Natural killer cell treated with Interleukin-12 subunit alpha and Interleukin-12 subunit beta and Interleukin-15 and Interleukin-18, amount 100 ng/mL, for 72 hours (primary cell): ENCODE data around the gene CHST5. TPM values are rescaled to one million over a fixed set of nuclear protein-coding genes. Genes with fewer than 3 reads are reported as not detected.
"Not testable (repeated sequence)": the region's sequence is repeated elsewhere in the genome, so short reads cannot be mapped to it uniquely, and the experiment has no call there.

ENCODE experiments used
- ATAC-seq, 2 donors: fragments of 150-1000 bp; cut with Tn5 transposase in 1 of 2; sonication (Bioruptor Pico), chemical (Tn5 transposase) in 1 of 2; 2 replicates each; pipeline ENCODE4 v1.10.0; 2021
- DNase-seq: peaks from one replicate; pipeline ENCODE4 v3.0.0; 2022; ENCODE audit warnings: low spot score
- H3K27ac Mint-ChIP-seq, 2 donors: 1 replicate in 1 of 2; 2 replicates in 1 of 2; pipeline ENCODE4 v1.8.0; 2022; ENCODE audit warnings: mixed read lengths in 2 of 2, mild to moderate bottlenecking in 1 of 2, moderate library complexity in 1 of 2
- H3K27me3 Mint-ChIP-seq, 2 donors: 1 replicate in 1 of 2; 2 replicates in 1 of 2; pipeline ENCODE4 v1.8.0; 2022; ENCODE audit warnings: mixed read lengths in 2 of 2
- H3K36me3 Mint-ChIP-seq: one replicate; pipeline ENCODE4 v1.8.0; 2022; ENCODE audit warnings: mixed read lengths
- H3K4me1 Mint-ChIP-seq, 2 donors: 1 replicate in 1 of 2; 2 replicates in 1 of 2; pipeline ENCODE4 v1.8.0; 2022; ENCODE audit warnings: low read depth in 2 of 2, mixed read lengths in 2 of 2, mild to moderate bottlenecking in 1 of 2
- H3K4me3 Mint-ChIP-seq: one replicate; pipeline ENCODE4 v1.8.0; 2022; ENCODE audit warnings: mixed read lengths
- H3K9me3 Mint-ChIP-seq: 2 replicates; pipeline ENCODE4 v1.8.0; 2022; ENCODE audit warnings: mixed read lengths
- total RNA-seq, 2 donors: library from RNA; stranded (reverse); gene quantifications; one replicate each; pipeline ENCODE4 v1.2.3, GENCODE V29; 2022

The CHST5 gene
- total RNA-seq, 2 donors from 2014 or later, result 0.14 TPM; not detected in 1

DNA sequence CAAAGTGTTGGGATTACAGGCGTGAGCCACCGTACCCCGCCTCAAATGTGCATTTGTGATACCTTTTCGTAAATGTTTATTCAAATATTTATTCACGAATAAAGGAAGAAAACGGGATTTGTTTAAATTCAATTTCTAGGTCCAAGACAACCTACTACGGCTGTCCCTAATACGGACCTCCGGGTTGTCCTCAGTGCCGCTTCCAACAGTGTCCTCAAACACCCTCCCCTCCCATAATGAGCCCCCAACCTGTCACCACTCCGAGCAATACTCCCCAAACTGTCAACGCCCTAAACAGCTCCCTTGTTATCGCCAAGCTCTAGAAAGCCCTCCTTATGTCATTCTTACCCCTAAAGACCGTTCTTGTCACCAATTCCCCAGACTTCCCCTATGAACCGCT, 29.7 kb upstream of the CHST5 start:
- DNase-seq (no peak), ATAC-seq (no peak)
- Mint-ChIP-seq H3K27ac (peak overlapping the region; percentile 39 to 87), H3K9me3 (no peaks in the 10 kb centered on the region), H3K4me3 (peak overlapping the region; percentile 93), H3K36me3 (no peaks in the 10 kb centered on the region), H3K27me3 (peaks cover 14 to 21% of the 10 kb centered on the region in 2 donors), H3K4me1 (peaks cover 14 to 22% of the 10 kb centered on the region in 2 donors)

DNA sequence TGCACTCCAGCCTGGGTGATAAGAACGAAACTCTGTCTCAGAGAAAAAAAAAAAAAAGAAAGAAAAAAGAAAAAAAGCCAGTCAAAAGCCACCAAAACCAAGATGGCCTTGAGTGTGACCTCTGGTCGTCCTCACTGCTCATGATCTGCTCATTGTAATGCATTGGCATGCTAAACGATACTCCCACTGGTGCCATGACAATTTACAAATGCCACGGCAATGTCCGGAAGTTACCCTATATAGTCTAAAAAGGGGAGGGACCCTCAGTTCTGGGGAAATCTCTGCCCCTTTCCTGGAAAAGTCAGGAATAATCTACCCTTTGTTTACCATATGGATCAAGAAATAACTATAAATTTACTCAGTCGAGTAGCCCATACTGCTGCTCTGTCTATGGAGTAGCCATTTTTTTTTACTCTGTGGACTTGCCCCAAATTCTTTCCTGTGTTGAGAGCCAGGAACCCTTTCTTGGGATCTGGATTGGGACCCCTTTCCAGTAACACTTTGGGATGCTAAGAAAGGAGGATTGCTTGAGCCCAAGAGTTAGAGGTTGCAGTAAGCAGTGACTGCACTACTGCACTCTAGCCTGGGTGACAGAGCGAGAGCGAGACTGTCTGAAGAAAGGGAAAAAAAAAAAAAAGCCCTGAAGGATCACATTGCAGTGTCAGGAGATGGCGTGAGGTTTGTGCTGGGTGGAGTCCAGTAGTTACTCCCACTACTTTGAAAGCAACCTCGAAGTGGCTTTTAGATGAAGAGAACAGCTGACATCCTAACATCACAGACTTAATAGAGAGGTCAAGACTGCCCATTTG, 23.9 kb upstream of the CHST5 start:
- DNase-seq (no peak), ATAC-seq (no peak)
- Mint-ChIP-seq H3K36me3 (no peaks in the 10 kb centered on the region), H3K4me3 (no peak overlapping the region), H3K27me3 (peaks cover 18 to 21% of the 10 kb centered on the region in 2 donors), H3K4me1 (peaks cover 5 to 8% of the 10 kb centered on the region in 2 donors), H3K27ac (no peak overlapping the region), H3K9me3 (no peaks in the 10 kb centered on the region)

- no peaks in the 10 kb centered on the region for H3K9me3 Mint-ChIP-seq
- no peak overlapping the region for H3K27ac Mint-ChIP-seq
- peaks cover 14% of the 10 kb centered on the region in 2 donors for H3K27me3 Mint-ChIP-seq
- H3K36me3 Mint-ChIP-seq, result no peaks in the 10 kb centered on the region
- no peak for DNase-seq
- H3K4me1 Mint-ChIP-seq, result peaks cover 5 to 8% of the 10 kb centered on the region in 2 donors
- ATAC-seq, result no peak
- H3K4me3 Mint-ChIP-seq, result no peak overlapping the region
Measured at GRCh38 chr16:75558846-75559401, 23.0 kb upstream of the CHST5 start.

- no peak for ATAC-seq
- H3K4me3 Mint-ChIP-seq, result peak overlapping the region; percentile 85
- H3K27me3 Mint-ChIP-seq, result peaks cover 0 to 8% of the 10 kb centered on the region in 2 donors
- no peaks in the 10 kb centered on the region for H3K9me3 Mint-ChIP-seq
- H3K27ac Mint-ChIP-seq, result peak overlapping the region; percentile 31 to 51
- H3K4me1 Mint-ChIP-seq, result peaks cover 5 to 8% of the 10 kb centered on the region in 2 donors
- no peak for DNase-seq
- no peaks in the 10 kb centered on the region for H3K36me3 Mint-ChIP-seq
Measured at GRCh38 chr16:75556431-75556950, 20.6 kb upstream of the CHST5 start.

DNA sequence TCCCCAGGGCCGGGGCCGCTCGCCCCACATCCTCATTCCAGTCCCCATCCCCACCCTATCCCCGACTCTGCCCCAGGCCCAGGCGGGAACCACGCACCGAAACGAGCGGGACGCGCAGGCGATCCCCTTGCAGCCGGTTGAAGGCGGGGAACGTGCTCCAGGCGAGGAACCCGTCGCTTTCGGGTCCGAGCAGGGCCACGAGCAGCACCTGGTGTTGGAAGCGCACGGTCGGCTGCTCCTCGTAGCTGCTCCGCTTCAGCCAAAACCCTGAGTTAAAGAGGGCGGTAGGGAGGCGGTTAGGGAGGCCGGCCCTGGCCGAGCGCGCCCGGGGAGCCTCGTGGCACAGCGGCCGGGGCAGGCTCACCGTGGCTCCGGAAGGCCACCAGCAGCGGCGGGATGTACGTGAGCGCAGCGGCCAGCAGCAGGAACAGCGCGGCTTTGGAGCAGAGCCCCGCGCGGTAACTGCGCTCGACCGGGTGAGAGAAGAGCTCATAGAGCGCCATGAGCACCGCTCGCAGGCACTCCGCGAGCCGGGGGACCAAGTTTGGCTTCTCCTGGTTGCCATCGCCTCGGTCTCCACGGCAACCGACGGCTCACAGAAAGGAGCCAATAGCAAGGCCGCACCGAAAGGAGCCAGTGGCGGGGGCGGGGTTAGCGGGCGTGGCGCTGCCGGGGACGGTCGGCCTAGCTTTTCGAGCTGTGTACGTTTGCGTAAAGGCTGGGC, 20.0 kb upstream of the CHST5 start, which contains the start of gene TMEM231:
Gene TMEM231 (minus strand): TSS at position 546 of the 724 bp plus-strand sequence. CDS start 43 bp downstream, at position 503.
- Mint-ChIP-seq H3K4me3 (peak within 1 kb of the TSS; percentile 85), H3K27me3 (peaks cover 0 to 8% of the 10 kb centered on the region in 2 donors), H3K9me3 (no peaks in the 10 kb centered on the region), H3K4me1 (peaks cover 5 to 8% of the 10 kb centered on the region in 2 donors), H3K27ac (peak within 1 kb of the TSS; percentile 31 to 81), H3K36me3 (no peaks in the 10 kb centered on the region)
- ATAC-seq (peak; percentile 98), DNase-seq (peak; percentile 96)

- Mint-ChIP-seq H3K36me3 (no peaks in the 10 kb centered on the region), H3K27me3 (peaks cover 0 to 8% of the 10 kb centered on the region in 2 donors), H3K27ac (peak overlapping the region; percentile 31 to 81), H3K4me1 (peaks cover 5 to 8% of the 10 kb centered on the region in 2 donors), H3K4me3 (peak overlapping the region; percentile 85), H3K9me3 (no peaks in the 10 kb centered on the region)
- ATAC-seq, result peak; percentile 5 to 33
- no peak for DNase-seq
Measured at GRCh38 chr16:75555213-75555706, 19.4 kb upstream of the CHST5 start.

DNA sequence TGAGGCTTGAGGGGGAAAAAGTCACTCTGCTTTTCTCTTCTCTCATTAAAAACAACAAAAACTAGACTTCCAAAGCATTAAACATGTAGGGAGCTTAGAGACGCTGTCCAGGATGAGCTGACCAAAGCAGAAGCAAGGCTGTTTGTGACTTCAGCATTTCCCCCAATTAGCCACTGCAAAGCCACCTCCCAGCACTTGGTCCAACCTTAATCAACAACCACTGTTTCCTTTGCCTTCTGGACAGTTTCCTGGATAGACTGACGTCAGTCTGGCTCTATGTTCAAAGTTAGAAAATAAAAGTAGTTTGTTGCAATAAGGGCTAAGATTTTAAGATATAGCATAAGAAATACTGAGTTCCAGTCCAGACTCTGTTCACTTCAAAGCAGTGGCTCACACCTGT, 17.0 kb upstream of the CHST5 start:
- DNase-seq, result no peak
- ATAC-seq, result no peak
- Mint-ChIP-seq H3K4me1 (peaks cover 5 to 11% of the 10 kb centered on the region in 2 donors), H3K4me3 (no peak overlapping the region), H3K36me3 (no peaks in the 10 kb centered on the region), H3K27ac (no peak overlapping the region), H3K9me3 (no peaks in the 10 kb centered on the region), H3K27me3 (peaks cover 0 to 8% of the 10 kb centered on the region in 2 donors)

DNA sequence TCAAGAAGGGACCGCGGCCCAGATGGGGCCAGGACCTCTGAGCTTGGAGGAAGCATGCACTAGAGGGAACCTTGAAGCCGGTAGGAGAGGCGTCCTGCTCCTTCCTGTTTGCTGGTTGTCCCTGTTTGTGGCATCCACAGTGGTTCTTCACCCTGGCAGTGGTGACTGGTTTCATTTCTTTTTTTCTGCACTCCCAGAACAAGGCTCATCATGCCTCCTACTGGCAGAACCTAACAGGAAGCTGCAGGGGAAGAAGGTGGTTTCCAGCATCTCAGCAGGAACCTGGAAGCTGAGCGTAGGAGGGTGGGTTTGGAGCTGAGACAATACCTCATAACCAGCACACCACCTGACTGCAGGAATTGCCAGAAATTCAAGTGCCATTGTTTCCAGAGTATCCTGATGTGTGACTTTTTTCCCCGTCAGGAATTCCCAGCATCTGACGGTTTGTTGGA, 14.3 kb upstream of the CHST5 start:
- Mint-ChIP-seq H3K36me3 (no peaks in the 10 kb centered on the region), H3K27me3 (peaks cover 0 to 11% of the 10 kb centered on the region in 2 donors), H3K4me1 (peaks cover 0 to 4% of the 10 kb centered on the region in 2 donors), H3K27ac (peak overlapping the region in 1 of 2 donors; percentile 18), H3K4me3 (no peak overlapping the region), H3K9me3 (no peaks in the 10 kb centered on the region)
- ATAC-seq (peak; percentile 36 to 52), DNase-seq (no peak)

DNA sequence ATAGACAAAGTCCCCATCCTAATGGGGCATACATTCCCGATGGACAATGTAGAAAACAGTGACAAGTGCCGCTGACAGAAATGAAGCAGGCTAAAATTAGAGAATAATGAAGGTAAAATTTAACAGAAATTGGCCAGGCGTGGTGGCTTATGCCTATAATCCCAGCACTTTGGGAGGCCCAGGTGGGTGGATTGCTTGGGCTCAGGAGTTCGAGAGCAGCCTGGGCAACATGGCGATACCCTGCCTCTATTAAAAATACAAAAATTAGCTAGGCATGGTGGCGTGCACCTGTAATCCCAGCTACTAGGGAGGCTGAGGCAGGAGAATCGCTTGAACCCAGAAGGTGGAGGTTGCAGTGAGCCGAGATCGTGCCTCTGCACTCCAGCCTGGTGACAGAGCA, 12.5 kb upstream of the CHST5 start:
- ATAC-seq, H3K4me1 Mint-ChIP-seq, H3K4me3 Mint-ChIP-seq, H3K9me3 Mint-ChIP-seq, H3K36me3 Mint-ChIP-seq, DNase-seq, H3K27ac Mint-ChIP-seq: not testable (repeated sequence)
- peaks cover 0 to 11% of the 10 kb centered on the region in 2 donors for H3K27me3 Mint-ChIP-seq

DNA sequence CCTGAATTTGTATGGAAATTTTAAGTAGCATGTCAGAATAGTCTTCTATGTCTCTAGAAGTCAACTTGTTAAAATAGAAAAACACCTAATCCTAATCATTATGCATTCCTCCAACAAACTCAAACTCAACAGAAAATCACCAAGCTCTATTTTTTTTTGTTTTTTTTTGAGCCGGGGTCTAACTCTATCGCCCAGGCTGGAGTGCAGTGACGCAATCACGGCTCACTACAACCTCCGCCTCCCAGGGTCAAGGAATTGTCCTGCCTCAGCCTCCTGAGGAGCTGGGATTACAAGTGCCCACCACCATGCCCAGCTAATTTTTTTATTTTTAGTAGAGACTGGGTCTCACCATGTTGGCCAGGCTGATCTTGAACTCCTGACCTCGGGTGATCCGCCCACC, 10.4 kb upstream of the CHST5 start:
- ATAC-seq (no peak), DNase-seq (no peak)
- no peaks in the 10 kb centered on the region for H3K36me3 Mint-ChIP-seq
- H3K27ac Mint-ChIP-seq, result no peak overlapping the region
- H3K9me3 Mint-ChIP-seq, result no peaks in the 10 kb centered on the region
- H3K4me1 Mint-ChIP-seq, result peaks cover 0 to 4% of the 10 kb centered on the region in 2 donors
- no peak overlapping the region for H3K4me3 Mint-ChIP-seq
- peaks cover 0 to 7% of the 10 kb centered on the region in 2 donors for H3K27me3 Mint-ChIP-seq

- H3K27me3 Mint-ChIP-seq, H3K36me3 Mint-ChIP-seq, DNase-seq, H3K27ac Mint-ChIP-seq, ATAC-seq, H3K9me3 Mint-ChIP-seq, H3K4me3 Mint-ChIP-seq, H3K4me1 Mint-ChIP-seq: not testable (repeated sequence)
Measured at GRCh38 chr16:75545879-75546278, 10.0 kb upstream of the CHST5 start.

- DNase-seq, H3K27ac Mint-ChIP-seq, H3K9me3 Mint-ChIP-seq, H3K27me3 Mint-ChIP-seq, H3K4me1 Mint-ChIP-seq, ATAC-seq, H3K4me3 Mint-ChIP-seq, H3K36me3 Mint-ChIP-seq: not testable (repeated sequence)
Measured at GRCh38 chr16:75542462-75542861, 6.6 kb upstream of the CHST5 start.

DNA sequence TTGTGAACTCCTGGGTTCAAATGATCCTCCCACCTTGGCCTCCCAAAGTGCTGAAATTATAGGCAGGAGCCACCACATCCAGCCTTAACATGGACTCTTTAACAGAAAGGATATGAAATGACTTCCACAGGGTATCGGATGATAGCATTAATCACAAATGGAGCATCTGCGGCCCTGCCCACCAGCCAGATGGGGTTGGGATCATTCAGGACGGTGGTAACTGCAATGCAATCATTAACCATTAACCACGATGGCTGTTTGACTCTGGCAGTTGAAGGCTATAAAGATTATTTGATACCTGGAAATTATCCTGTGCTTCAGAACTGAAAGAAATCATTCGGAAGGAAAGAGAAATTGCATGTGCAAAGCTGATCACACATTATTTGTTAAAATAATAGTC, 5.3 kb upstream of the CHST5 start:
- Mint-ChIP-seq H3K4me3 (no peak overlapping the region), H3K27ac (no peak overlapping the region), H3K4me1 (no peaks in the 10 kb centered on the region), H3K9me3 (no peaks in the 10 kb centered on the region), H3K27me3 (no peaks in the 10 kb centered on the region), H3K36me3 (no peaks in the 10 kb centered on the region)
- ATAC-seq (no peak), DNase-seq (no peak)
